H9 (cell line): ENCODE data around the gene IGFLR1. TPM values are rescaled to one million over a fixed set of nuclear protein-coding genes. Genes with fewer than 3 reads are reported as not detected.

Source experiments
- DNase-seq: peaks from one replicate; pipeline ENCODE4 v3.0.0-alpha.2; 2017
- H2AFZ ChIP-seq: one replicate; pipeline ENCODE4 v1.6.1; 2013; ENCODE audit warnings: mild to moderate bottlenecking, low read length, control low read depth, moderate library complexity
- H2AK5ac ChIP-seq: 2 replicates; pipeline ENCODE4 v1.6.1; 2013; ENCODE audit warnings: low read length, control low read depth, mixed read lengths; ENCODE audit not compliant: insufficient read length
- H2BK120ac ChIP-seq: one replicate; pipeline ENCODE4 v1.6.1; 2013; ENCODE audit warnings: low read depth, mild to moderate bottlenecking, low read length, control low read depth, inconsistent platforms; ENCODE audit not compliant: poor library complexity, severe bottlenecking
- H2BK12ac ChIP-seq: 2 replicates; pipeline ENCODE4 v1.6.1; 2013; ENCODE audit warnings: low read length, control low read depth, mixed read lengths, low read depth; ENCODE audit not compliant: insufficient read length
- H2BK15ac ChIP-seq: 2 replicates; pipeline ENCODE4 v1.6.1; 2013; ENCODE audit warnings: low read depth, low read length, control low read depth
- H2BK20ac ChIP-seq: one replicate; pipeline ENCODE4 v1.6.1; 2013; ENCODE audit warnings: low read depth, mild to moderate bottlenecking, low read length, control low read depth, inconsistent platforms; ENCODE audit not compliant: poor library complexity, severe bottlenecking
- H2BK5ac ChIP-seq: 2 replicates; pipeline ENCODE4 v1.6.1; 2013; ENCODE audit warnings: low read length, control low read depth, mixed read lengths; ENCODE audit not compliant: insufficient read length
- H3K14ac ChIP-seq: 2 replicates; pipeline ENCODE4 v1.6.1; 2013; ENCODE audit warnings: low read length, control low read depth; ENCODE audit not compliant: insufficient read depth
- H3K18ac ChIP-seq: 2 replicates; pipeline ENCODE4 v1.6.1; 2013; ENCODE audit warnings: low read depth, mild to moderate bottlenecking, mixed read lengths, low read length, control low read depth; ENCODE audit not compliant: insufficient read length
- H3K23ac ChIP-seq: 2 replicates; pipeline ENCODE4 v1.6.1; 2013; ENCODE audit warnings: low read length, control low read depth, mixed read lengths, low read depth; ENCODE audit not compliant: insufficient read length
- H3K23me2 ChIP-seq: 2 replicates; pipeline ENCODE4 v1.6.1; 2013; ENCODE audit warnings: low read depth, mild to moderate bottlenecking, mixed read lengths, low read length, control low read depth; ENCODE audit not compliant: insufficient read length, poor library complexity, severe bottlenecking
- H3K27ac ChIP-seq: 2 replicates; pipeline ENCODE4 v1.5.1; 2013; ENCODE audit warnings: low read length, control low read depth, mixed read lengths, low read depth; ENCODE audit not compliant: insufficient read length
- H3K27me3 ChIP-seq: 2 replicates; pipeline ENCODE4 v1.6.1; 2013; ENCODE audit warnings: low read length, control low read depth, inconsistent platforms; ENCODE audit not compliant: insufficient read depth
- H3K4ac ChIP-seq: 2 replicates; pipeline ENCODE4 v1.6.1; 2013; ENCODE audit warnings: low read depth, mild to moderate bottlenecking, control low read depth, inconsistent platforms, low read length, moderate library complexity
- H3K4me1 ChIP-seq: 2 replicates; pipeline ENCODE4 v1.6.1; 2013; ENCODE audit warnings: low read length, control low read depth, inconsistent platforms; ENCODE audit not compliant: insufficient read depth
- H3K4me2 ChIP-seq: 2 replicates; pipeline ENCODE4 v1.6.1; 2013; ENCODE audit warnings: low read length, control low read depth, mixed read lengths; ENCODE audit not compliant: insufficient read length, insufficient read depth
- H3K56ac ChIP-seq: 2 replicates; pipeline ENCODE4 v1.6.1; 2013; ENCODE audit warnings: low read depth, mild to moderate bottlenecking, mixed read lengths, low read length, control low read depth; ENCODE audit not compliant: insufficient read length
- H3K79me1 ChIP-seq: 2 replicates; pipeline ENCODE4 v1.6.1; 2013; ENCODE audit warnings: low read depth, mild to moderate bottlenecking, moderate library complexity, low read length, control low read depth, inconsistent platforms; ENCODE audit not compliant: insufficient read depth, poor library complexity, severe bottlenecking
- H3K79me2 ChIP-seq: 2 replicates; pipeline ENCODE4 v1.6.1; 2013; ENCODE audit warnings: low read length, control low read depth, inconsistent platforms; ENCODE audit not compliant: insufficient read depth
- H3K9ac ChIP-seq: 2 replicates; pipeline ENCODE4 v1.6.1; 2013; ENCODE audit warnings: low read length, control low read depth, mixed read lengths; ENCODE audit not compliant: insufficient read length; ENCODE audit errors: extremely low read depth
- H3K9me3 ChIP-seq: one replicate; pipeline ENCODE4 v1.6.1; 2013; ENCODE audit warnings: low read depth, low read length, inconsistent platforms; ENCODE audit not compliant: control insufficient read depth
- H3T11ph ChIP-seq: one replicate; pipeline ENCODE4 v1.6.1; 2013; ENCODE audit warnings: mild to moderate bottlenecking, low read length, control low read depth, inconsistent platforms
- H4K20me1 ChIP-seq: one replicate; pipeline ENCODE4 v1.6.1; 2013; ENCODE audit not compliant: control insufficient read depth, insufficient read length, insufficient read depth
- H4K5ac ChIP-seq: 2 replicates; pipeline ENCODE4 v1.6.1; 2013; ENCODE audit warnings: low read depth, mild to moderate bottlenecking, mixed read lengths, low read length, control low read depth; ENCODE audit not compliant: insufficient read length
- H4K8ac ChIP-seq: replicated peaks from 2 replicates; pipeline ENCODE4 v1.6.1; 2013; ENCODE audit warnings: low read length, control low read depth, mixed read lengths, low read depth; ENCODE audit not compliant: insufficient read length
- H4K91ac ChIP-seq: 2 replicates; pipeline ENCODE4 v1.6.1; 2013; ENCODE audit warnings: low read depth, mild to moderate bottlenecking, moderate library complexity, mixed read lengths, low read length, control low read depth; ENCODE audit not compliant: insufficient read length
- H3K27ac Mint-ChIP-seq, 3 experiments: 2 replicates in 2 of 3; 3 replicates in 1 of 3; pipeline ENCODE4 v1.8.0; 2020 to 2021; ENCODE audit warnings: mixed read lengths in 3 of 3, mild to moderate bottlenecking in 1 of 3, moderate library complexity in 1 of 3
- H3K27me3 Mint-ChIP-seq: 2 replicates; pipeline ENCODE4 v1.8.0; 2021; ENCODE audit warnings: low read depth, mild to moderate bottlenecking, moderate library complexity, mixed read lengths
- H3K36me3 Mint-ChIP-seq, 3 experiments: 2 replicates in 2 of 3; 3 replicates in 1 of 3; pipeline ENCODE4 v1.8.0; 2020 to 2021; ENCODE audit warnings: low read depth in 3 of 3, mixed read lengths in 3 of 3; ENCODE audit not compliant: insufficient read depth in 1 of 3
- H3K4me1 Mint-ChIP-seq, 2 experiments: 2 replicates each; pipeline ENCODE4 v1.8.0; 2020; ENCODE audit warnings: mixed read lengths in 2 of 2
- H3K4me3 Mint-ChIP-seq, 2 experiments: 2 replicates in 1 of 2; 3 replicates in 1 of 2; pipeline ENCODE4 v1.8.0; 2020 to 2021; ENCODE audit warnings: mild to moderate bottlenecking in 2 of 2, mixed read lengths in 2 of 2, moderate library complexity in 1 of 2
- H3K9me3 Mint-ChIP-seq, 2 experiments: 2 replicates in 1 of 2; 3 replicates in 1 of 2; pipeline ENCODE4 v1.8.0; 2020; ENCODE audit warnings: mild to moderate bottlenecking in 2 of 2, mixed read lengths in 2 of 2, moderate library complexity in 1 of 2
- WGBS: extraction: QIAGEN DNeasy Blood & Tissue Kit; methylation state at CpG from one replicate; pipeline ENCODE4 v1.1.7; 2013; ENCODE audit warnings: missing lambda C conversion rate, low lambda C conversion rate, mixed read lengths; ENCODE audit not compliant: insufficient read length; ENCODE audit errors: extremely low coverage; 5-methylcytosine and 5-hydroxymethylcytosine counted together
- total RNA-seq: library from RNA; stranded (reverse); gene quantifications from 2 replicates; pipeline ENCODE4 v1.2.1, GENCODE V29; 2021
- TF ChIP-seq, protein P1 (sequence below): fragments of 200-600 bp; sonication (generic); conservative IDR thresholded peaks from 3 replicates; pipeline ENCODE4 v1.8.0; 2021; ENCODE audit warnings: antibody characterized with exemption, mild to moderate bottlenecking

Gene IGFLR1
- total RNA-seq, 1 experiment from 2014 or later, result 2.9 TPM

DNA sequence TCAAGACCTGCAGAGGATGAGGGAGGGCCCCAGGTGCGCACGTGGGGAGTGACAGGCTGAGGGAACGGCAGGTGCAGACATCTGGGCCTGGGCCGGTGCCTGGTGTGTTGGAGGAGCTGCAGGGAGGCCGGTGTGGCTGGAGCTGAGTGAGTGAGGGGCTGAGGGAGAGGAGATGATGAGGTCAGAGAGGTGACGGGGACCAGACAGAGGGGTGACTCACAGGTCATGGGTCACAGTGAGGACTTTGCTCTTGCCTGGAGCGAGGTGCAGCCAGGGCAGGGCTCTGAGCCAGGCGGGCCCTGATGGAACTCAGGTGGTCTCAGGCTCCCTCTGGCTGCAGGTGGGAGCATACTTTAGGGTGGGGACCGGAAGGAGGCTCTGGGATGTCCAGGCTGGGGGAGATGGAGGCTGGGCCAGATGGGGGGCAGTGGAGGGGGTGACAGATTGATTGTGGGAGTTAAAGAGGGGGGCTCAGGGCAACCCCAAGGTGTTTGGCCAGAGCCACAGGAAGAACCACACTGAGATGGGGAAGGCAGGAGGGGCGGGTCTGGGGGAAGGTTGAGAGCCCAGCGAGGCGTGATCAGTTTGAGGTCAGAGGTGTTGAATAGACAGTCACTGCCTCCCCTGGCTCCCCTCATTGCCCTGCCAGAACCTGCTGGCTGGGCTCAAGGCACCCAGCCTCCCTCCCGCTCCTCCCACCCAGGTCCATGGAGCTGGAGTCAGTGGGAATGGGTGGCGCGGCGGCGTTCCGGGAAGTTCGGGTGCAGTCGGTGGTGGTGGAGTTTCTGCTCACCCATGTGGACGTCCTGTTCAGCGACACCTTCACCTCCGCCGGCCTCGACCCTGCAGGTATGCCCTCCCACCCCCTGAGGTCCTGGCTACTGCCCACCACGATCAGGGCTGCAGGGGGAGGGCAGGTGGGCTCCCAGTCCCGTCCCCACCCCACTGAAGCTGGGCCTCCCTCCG is 41.5 kb upstream of the IGFLR1 start:
- Histone ChIP-seq H3K56ac (no peak overlapping the region), H2BK15ac (no peak overlapping the region), H4K5ac (no peak overlapping the region), H3K9ac (no peak overlapping the region), H3K9me3 (no peaks in the 10 kb centered on the region), H2BK20ac (no peak overlapping the region), H4K91ac (no peak overlapping the region), H4K20me1 (no peaks in the 10 kb centered on the region), H3K27me3 (no peaks in the 10 kb centered on the region), H2BK12ac (no peak overlapping the region), H3K4ac (no peak overlapping the region), H4K8ac (no peak overlapping the region), H3K14ac (no peak overlapping the region), H3K18ac (no peak overlapping the region), H3K4me2 (peak overlapping the region; percentile 46), H3K23ac (no peak overlapping the region), H3K23me2 (peaks cover 7% of the 10 kb centered on the region), H3K4me1 (no peaks in the 10 kb centered on the region), H3K27ac (no peak overlapping the region), H2BK5ac (no peak overlapping the region), H3K79me2 (no peaks in the 10 kb centered on the region), H2BK120ac (no peak overlapping the region), H3T11ph (no peak overlapping the region), H2AK5ac (no peak overlapping the region), H3K79me1 (no peaks in the 10 kb centered on the region), H2AFZ (no peak overlapping the region)
- Mint-ChIP-seq H3K27me3 (peaks cover 1% of the 10 kb centered on the region; the same call in 1 of the 2 replicates), H3K4me1 (peaks cover 23 to 40% of the 10 kb centered on the region in 2 experiments), H3K36me3 (peaks cover 0 to 8% (median 2%) of the 10 kb centered on the region in 3 experiments; a peak in 2 of 7 replicates), H3K4me3 (peak overlapping the region; percentile 60 to 61), H3K9me3 (no peaks in the 10 kb centered on the region; a peak in 1 of 5 replicates), H3K27ac (no peak overlapping the region; a peak in 2 of 7 replicates)
- WGBS, result no CpG with 5 or more reads among the region's 28 CpGs
- peak; percentile 76 for DNase-seq
- TF ChIP-seq, protein P1, sequence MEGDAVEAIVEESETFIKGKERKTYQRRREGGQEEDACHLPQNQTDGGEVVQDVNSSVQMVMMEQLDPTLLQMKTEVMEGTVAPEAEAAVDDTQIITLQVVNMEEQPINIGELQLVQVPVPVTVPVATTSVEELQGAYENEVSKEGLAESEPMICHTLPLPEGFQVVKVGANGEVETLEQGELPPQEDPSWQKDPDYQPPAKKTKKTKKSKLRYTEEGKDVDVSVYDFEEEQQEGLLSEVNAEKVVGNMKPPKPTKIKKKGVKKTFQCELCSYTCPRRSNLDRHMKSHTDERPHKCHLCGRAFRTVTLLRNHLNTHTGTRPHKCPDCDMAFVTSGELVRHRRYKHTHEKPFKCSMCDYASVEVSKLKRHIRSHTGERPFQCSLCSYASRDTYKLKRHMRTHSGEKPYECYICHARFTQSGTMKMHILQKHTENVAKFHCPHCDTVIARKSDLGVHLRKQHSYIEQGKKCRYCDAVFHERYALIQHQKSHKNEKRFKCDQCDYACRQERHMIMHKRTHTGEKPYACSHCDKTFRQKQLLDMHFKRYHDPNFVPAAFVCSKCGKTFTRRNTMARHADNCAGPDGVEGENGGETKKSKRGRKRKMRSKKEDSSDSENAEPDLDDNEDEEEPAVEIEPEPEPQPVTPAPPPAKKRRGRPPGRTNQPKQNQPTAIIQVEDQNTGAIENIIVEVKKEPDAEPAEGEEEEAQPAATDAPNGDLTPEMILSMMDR, result peak; percentile 50
